Camera-type eye (tissue), 1 donor: ENCODE data around the gene TBCEL. TPM values are rescaled to one million over a fixed set of nuclear protein-coding genes. Genes with fewer than 3 reads are reported as not detected.

Experiments
- total RNA-seq: library from RNA; depleted of rRNA; stranded (reverse); fragments of >200 nt; gene quantifications from one replicate; pipeline ENCODE4 v1.2.3, GENCODE V29; 2014

The TBCEL gene, protein sequence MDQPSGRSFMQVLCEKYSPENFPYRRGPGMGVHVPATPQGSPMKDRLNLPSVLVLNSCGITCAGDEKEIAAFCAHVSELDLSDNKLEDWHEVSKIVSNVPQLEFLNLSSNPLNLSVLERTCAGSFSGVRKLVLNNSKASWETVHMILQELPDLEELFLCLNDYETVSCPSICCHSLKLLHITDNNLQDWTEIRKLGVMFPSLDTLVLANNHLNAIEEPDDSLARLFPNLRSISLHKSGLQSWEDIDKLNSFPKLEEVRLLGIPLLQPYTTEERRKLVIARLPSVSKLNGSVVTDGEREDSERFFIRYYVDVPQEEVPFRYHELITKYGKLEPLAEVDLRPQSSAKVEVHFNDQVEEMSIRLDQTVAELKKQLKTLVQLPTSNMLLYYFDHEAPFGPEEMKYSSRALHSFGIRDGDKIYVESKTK
- 82.4 TPM for total RNA-seq

GRCh38 chr11:121023848-121024751, at the start of gene TBCEL:
TBCEL (plus strand) TSS chr11:121024102; CDS start chr11:121045691, 21,589 bp downstream.

GRCh38 chr11:121100943-121101342, 77.0 kb downstream of the TBCEL start, which contains the start of gene TECTA:
TECTA (plus strand) TSS chr11:121101243; CDS start chr11:121102666, 1,423 bp downstream.

Other genes with a start within 250 kb of the TBCEL start
- 2.2 TPM for gene TECTA, start 77.1 kb downstream of the TBCEL start, total RNA-seq